HCT116 (cell line): ENCODE results near the gene MOCS1. TPM values are rescaled to one million over a fixed set of nuclear protein-coding genes. Genes with fewer than 3 reads are reported as not detected.

Experiments
- ATAC-seq: fragments of 200-7000 bp; cut with Tn5 transposase; 2 replicates; pipeline ENCODE4 v1.9.1; 2020; ENCODE audit warnings: mild to moderate bottlenecking, moderate library complexity
- BruUV-seq: library from RNA; stranded (reverse); fragments of 400-500 nt; replicated peaks from 2 replicates; lab custom pipeline; 2021; lab: Mats Ljungman, UMichigan
- CTCF ChIA-PET: fragments of 300-600 bp; sonication (Branson Sonifier 250); formaldehyde crosslinking; loops from one replicate; lab custom pipeline; 2021; ENCODE audit warnings: antibody characterized with exemption; lab: Charles Lee
- POLR2A ChIA-PET: fragments of 300-600, 350-600 bp; sonication (Branson Sonifier 250); formaldehyde crosslinking; loops from one replicate; lab custom pipeline; 2021; ENCODE audit warnings: antibody characterized with exemption; lab: Charles Lee
- RAD21 ChIA-PET, 2 experiments: fragments of 300-600 bp; sonication (Branson Sonifier 250); formaldehyde crosslinking; loops; one replicate each; lab custom pipeline; 2023; ENCODE audit warnings: low total read pairs in 2 of 2; ENCODE audit not compliant: uncharacterized antibody in 2 of 2, unreplicated experiment in 2 of 2, low non-redundant PET in 1 of 2; lab: Charles Lee
- DNase-seq: peaks from one replicate; pipeline ENCODE4 v3.0.0-alpha.2; 2010; ENCODE audit warnings: low read depth, low spot score
- H2AFZ ChIP-seq: fragments of 200-600 bp; shearing (Covaris generic), sonication (generic); 2 replicates; pipeline ENCODE4 v1.6.1; 2017; ENCODE audit warnings: low read depth, mixed run types, mixed read lengths, antibody characterized with exemption, low read length; ENCODE audit not compliant: poor library complexity, severe bottlenecking
- H3K27ac ChIP-seq: 2 replicates; pipeline ENCODE4 v1.5.1; 2012; ENCODE audit warnings: low read depth, low read length
- H3K27me3 ChIP-seq: fragments of 200-600 bp; sonication (generic); 2 replicates; pipeline ENCODE4 v1.6.1; 2016; ENCODE audit warnings: mixed run types, low read length, mixed read lengths; ENCODE audit not compliant: insufficient read depth
- H3K36me3 ChIP-seq, 2 experiments: fragments of 200-500 bp in 1 of 2; fragments of 200-600 bp in 1 of 2; sonication (Bioruptor generic) in 1 of 2; sonication (generic) in 1 of 2; 2 replicates each; pipeline versions ENCODE4 v1.5.1 to v1.6.1; 2014 to 2016; ENCODE audit warnings: low read length in 2 of 2, inconsistent platforms in 1 of 2, mixed read lengths in 1 of 2, mixed run types in 1 of 2; ENCODE audit not compliant: insufficient read depth in 2 of 2, control insufficient read depth in 1 of 2
- H3K4me1 ChIP-seq, 2 experiments: fragments of 200-600 bp in 1 of 2; sonication (generic) in 1 of 2; 2 replicates each; pipeline versions ENCODE4 v1.5.1 to v1.6.1; 2012 to 2017; ENCODE audit warnings: low read length in 2 of 2, inconsistent platforms in 1 of 2, mild to moderate bottlenecking in 1 of 2, mixed read lengths in 1 of 2, mixed run types in 1 of 2, moderate library complexity in 1 of 2; ENCODE audit not compliant: insufficient read depth in 2 of 2, control insufficient read depth in 1 of 2
- H3K4me2 ChIP-seq: fragments of 200-600 bp; sonication (generic); 2 replicates; pipeline ENCODE4 v1.6.1; 2017; ENCODE audit warnings: mixed run types, low read length, mixed read lengths
- H3K4me3 ChIP-seq, 2 experiments: fragments of 200-600 bp in 1 of 2; sonication (generic) in 1 of 2; replicated peaks in 1 of 2; 2 replicates each; pipeline ENCODE4 v1.5.1; 2011 to 2016; ENCODE audit warnings: low read length in 2 of 2, control low read depth in 1 of 2, low read depth in 1 of 2, mild to moderate bottlenecking in 1 of 2, mixed read lengths in 1 of 2, mixed run types in 1 of 2
- H3K79me2 ChIP-seq: fragments of 200-600 bp; sonication (generic); 2 replicates; pipeline ENCODE4 v1.6.1; 2017; ENCODE audit warnings: mild to moderate bottlenecking, mixed run types, low read length, moderate library complexity, mixed read lengths; ENCODE audit not compliant: insufficient read depth
- H3K9ac ChIP-seq: fragments of 200-600 bp; sonication (generic); 2 replicates; pipeline ENCODE4 v1.6.1; 2016; ENCODE audit warnings: low read length, mixed read lengths
- H3K9me2 ChIP-seq: fragments of 200-600 bp; sonication (generic), shearing (Covaris generic); 2 replicates; pipeline ENCODE4 v1.6.1; 2017; ENCODE audit warnings: mixed run types, mild to moderate bottlenecking, moderate library complexity; ENCODE audit not compliant: insufficient read depth
- H3K9me3 ChIP-seq, 2 experiments: fragments of 200-500 bp in 1 of 2; fragments of 200-600 bp in 1 of 2; sonication (Bioruptor generic) in 1 of 2; sonication (generic) in 1 of 2; 2 replicates each; pipeline ENCODE4 v1.6.1; 2014 to 2017; ENCODE audit warnings: low read length in 2 of 2, mixed read lengths in 2 of 2, inconsistent platforms in 1 of 2, low read depth in 1 of 2, mild to moderate bottlenecking in 1 of 2, mixed run types in 1 of 2, moderate library complexity in 1 of 2; ENCODE audit not compliant: control insufficient read depth in 1 of 2, insufficient read depth in 1 of 2
- H4K20me1 ChIP-seq: fragments of 200-600 bp; sonication (generic), shearing (Covaris generic); 2 replicates; pipeline ENCODE4 v1.6.1; 2017; ENCODE audit warnings: mixed run types, mild to moderate bottlenecking, moderate library complexity; ENCODE audit not compliant: insufficient read depth
- CBX3 ChIP-seq: IDR thresholded peaks from 2 replicates; pipeline ENCODE4 v1.6.1; 2012; ENCODE audit warnings: low read depth
- ELF1 ChIP-seq: IDR thresholded peaks from 2 replicates; pipeline ENCODE4 v1.6.1; 2012; ENCODE audit warnings: low read depth, borderline replicate concordance
- EZH2 ChIP-seq: fragments of 200-600 bp; sonication (generic); IDR thresholded peaks from 2 replicates; pipeline ENCODE4 v1.6.1; 2017; ENCODE audit warnings: antibody characterized with exemption, mixed run types
- EZH2phosphoT487 ChIP-seq: fragments of 200-600 bp; IDR thresholded peaks from 2 replicates; pipeline ENCODE4 v1.6.1; 2018; ENCODE audit warnings: antibody characterized with exemption, borderline replicate concordance
- FOSL1 ChIP-seq: IDR thresholded peaks from 2 replicates; pipeline ENCODE4 v1.6.1; 2012; ENCODE audit warnings: low read depth
- JUND ChIP-seq: IDR thresholded peaks from 2 replicates; pipeline ENCODE4 v1.6.1; 2012
- POLR2AphosphoS5 ChIP-seq: IDR thresholded peaks from 2 replicates; pipeline ENCODE4 v1.6.1; 2011; ENCODE audit warnings: mild to moderate bottlenecking, low read depth, low read length, moderate library complexity
- RAD21 ChIP-seq: IDR thresholded peaks from 2 replicates; pipeline ENCODE4 v1.6.1; 2012; ENCODE audit warnings: low read depth, mild to moderate bottlenecking
- SP1 ChIP-seq: IDR thresholded peaks from 2 replicates; pipeline ENCODE4 v1.6.1; 2012; ENCODE audit warnings: low read depth
- TCF7L2 ChIP-seq: IDR thresholded peaks from 2 replicates; pipeline ENCODE4 v1.7.0; 2011; ENCODE audit warnings: borderline replicate concordance, inconsistent platforms; ENCODE audit not compliant: insufficient read depth, insufficient read length; ENCODE audit errors: extremely low read depth
- ZFX ChIP-seq: fragments of 450-650 bp; IDR thresholded peaks from 2 replicates; pipeline ENCODE4 v1.6.1; 2017
- intact Hi-C: fragments of 100-400 bp; cut with micrococcal nuclease; formaldehyde crosslinking; loops from 2 replicates; pipeline ENCODE4 v1.10.0; 2022
- total RNA-seq: library from RNA; stranded (reverse); gene quantifications from one replicate; pipeline ENCODE4 v1.2.1, GENCODE V29; 2021; ENCODE audit not compliant: unreplicated experiment
- TF ChIP-seq, protein P1 (sequence below), 3 experiments: fragments of 200-600 bp in 1 of 3; sonication (generic) in 1 of 3; IDR thresholded peaks in 2 of 3; conservative IDR thresholded peaks in 1 of 3; 2 replicates each; pipeline ENCODE4 v1.5.1; 2012 to 2017; ENCODE audit warnings: low read depth in 2 of 3, low read length in 2 of 3, antibody characterized with exemption in 1 of 3, borderline replicate concordance in 1 of 3, control low read depth in 1 of 3, mild to moderate bottlenecking in 1 of 3, mixed read lengths in 1 of 3, mixed run types in 1 of 3, moderate library complexity in 1 of 3; ENCODE audit not compliant: insufficient read depth in 1 of 3
- TF ChIP-seq, protein P2 (sequence below): IDR thresholded peaks from 2 replicates; pipeline ENCODE4 v1.6.1; 2011; ENCODE audit warnings: mild to moderate bottlenecking, low read length, moderate library complexity; ENCODE audit not compliant: insufficient replicate concordance; ENCODE audit errors: extremely low read depth
- TF ChIP-seq, protein P3 (sequence below): IDR thresholded peaks from 2 replicates; pipeline ENCODE4 v1.6.1; 2012; ENCODE audit warnings: low read depth
- TF ChIP-seq, protein P4 (sequence below): IDR thresholded peaks from 2 replicates; pipeline ENCODE4 v1.6.1; 2012

MOCS1 gene
- total RNA-seq, 1 experiment from 2014 or later = 9.3 TPM

GRCh38 chr6:39918831-39919230 lies 15.4 kb downstream of the MOCS1 start:
- Histone ChIP-seq H3K4me3 (no peak overlapping the region), H3K9me3 (no peaks in the 10 kb centered on the region), H3K27me3 (no peaks in the 10 kb centered on the region), H3K79me2 (no peaks in the 10 kb centered on the region), H3K4me1 (no peaks in the 10 kb centered on the region), H3K4me2 (no peak overlapping the region), H3K9me2 (no peaks in the 10 kb centered on the region), H3K27ac (no peak overlapping the region), H3K36me3 (no peaks in the 10 kb centered on the region; a peak in 1 of 4 replicates), H4K20me1 (no peaks in the 10 kb centered on the region), H2AFZ (no peak overlapping the region), H3K9ac (no peak overlapping the region)
- BruUV-seq = no TSS peak
- DNase-seq = no peak
- no peak for TF ChIP-seq JUND
- TF ChIP-seq TCF7L2 = no peak
- TF ChIP-seq, protein P1, sequence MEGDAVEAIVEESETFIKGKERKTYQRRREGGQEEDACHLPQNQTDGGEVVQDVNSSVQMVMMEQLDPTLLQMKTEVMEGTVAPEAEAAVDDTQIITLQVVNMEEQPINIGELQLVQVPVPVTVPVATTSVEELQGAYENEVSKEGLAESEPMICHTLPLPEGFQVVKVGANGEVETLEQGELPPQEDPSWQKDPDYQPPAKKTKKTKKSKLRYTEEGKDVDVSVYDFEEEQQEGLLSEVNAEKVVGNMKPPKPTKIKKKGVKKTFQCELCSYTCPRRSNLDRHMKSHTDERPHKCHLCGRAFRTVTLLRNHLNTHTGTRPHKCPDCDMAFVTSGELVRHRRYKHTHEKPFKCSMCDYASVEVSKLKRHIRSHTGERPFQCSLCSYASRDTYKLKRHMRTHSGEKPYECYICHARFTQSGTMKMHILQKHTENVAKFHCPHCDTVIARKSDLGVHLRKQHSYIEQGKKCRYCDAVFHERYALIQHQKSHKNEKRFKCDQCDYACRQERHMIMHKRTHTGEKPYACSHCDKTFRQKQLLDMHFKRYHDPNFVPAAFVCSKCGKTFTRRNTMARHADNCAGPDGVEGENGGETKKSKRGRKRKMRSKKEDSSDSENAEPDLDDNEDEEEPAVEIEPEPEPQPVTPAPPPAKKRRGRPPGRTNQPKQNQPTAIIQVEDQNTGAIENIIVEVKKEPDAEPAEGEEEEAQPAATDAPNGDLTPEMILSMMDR (IDR thresholded peaks at IDR 0.05 in 2 of 3, conservative IDR thresholded peaks at IDR 0.05 in 1 of 3; ENCODE audit: borderline replicate concordance in 1 of 3, insufficient read depth in 1 of 3, low read depth in 2 of 3, low read length in 2 of 3) = no peak
- no peak for TF ChIP-seq POLR2AphosphoS5
- no peak for TF ChIP-seq EZH2
- TF ChIP-seq SP1 = no peak
- no peak for TF ChIP-seq FOSL1
- no peak for TF ChIP-seq RAD21
- TF ChIP-seq ZFX = no peak
- TF ChIP-seq, protein P2, sequence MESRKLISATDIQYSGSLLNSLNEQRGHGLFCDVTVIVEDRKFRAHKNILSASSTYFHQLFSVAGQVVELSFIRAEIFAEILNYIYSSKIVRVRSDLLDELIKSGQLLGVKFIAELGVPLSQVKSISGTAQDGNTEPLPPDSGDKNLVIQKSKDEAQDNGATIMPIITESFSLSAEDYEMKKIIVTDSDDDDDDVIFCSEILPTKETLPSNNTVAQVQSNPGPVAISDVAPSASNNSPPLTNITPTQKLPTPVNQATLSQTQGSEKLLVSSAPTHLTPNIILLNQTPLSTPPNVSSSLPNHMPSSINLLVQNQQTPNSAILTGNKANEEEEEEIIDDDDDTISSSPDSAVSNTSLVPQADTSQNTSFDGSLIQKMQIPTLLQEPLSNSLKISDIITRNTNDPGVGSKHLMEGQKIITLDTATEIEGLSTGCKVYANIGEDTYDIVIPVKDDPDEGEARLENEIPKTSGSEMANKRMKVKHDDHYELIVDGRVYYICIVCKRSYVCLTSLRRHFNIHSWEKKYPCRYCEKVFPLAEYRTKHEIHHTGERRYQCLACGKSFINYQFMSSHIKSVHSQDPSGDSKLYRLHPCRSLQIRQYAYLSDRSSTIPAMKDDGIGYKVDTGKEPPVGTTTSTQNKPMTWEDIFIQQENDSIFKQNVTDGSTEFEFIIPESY = no peak
- TF ChIP-seq, protein P3, sequence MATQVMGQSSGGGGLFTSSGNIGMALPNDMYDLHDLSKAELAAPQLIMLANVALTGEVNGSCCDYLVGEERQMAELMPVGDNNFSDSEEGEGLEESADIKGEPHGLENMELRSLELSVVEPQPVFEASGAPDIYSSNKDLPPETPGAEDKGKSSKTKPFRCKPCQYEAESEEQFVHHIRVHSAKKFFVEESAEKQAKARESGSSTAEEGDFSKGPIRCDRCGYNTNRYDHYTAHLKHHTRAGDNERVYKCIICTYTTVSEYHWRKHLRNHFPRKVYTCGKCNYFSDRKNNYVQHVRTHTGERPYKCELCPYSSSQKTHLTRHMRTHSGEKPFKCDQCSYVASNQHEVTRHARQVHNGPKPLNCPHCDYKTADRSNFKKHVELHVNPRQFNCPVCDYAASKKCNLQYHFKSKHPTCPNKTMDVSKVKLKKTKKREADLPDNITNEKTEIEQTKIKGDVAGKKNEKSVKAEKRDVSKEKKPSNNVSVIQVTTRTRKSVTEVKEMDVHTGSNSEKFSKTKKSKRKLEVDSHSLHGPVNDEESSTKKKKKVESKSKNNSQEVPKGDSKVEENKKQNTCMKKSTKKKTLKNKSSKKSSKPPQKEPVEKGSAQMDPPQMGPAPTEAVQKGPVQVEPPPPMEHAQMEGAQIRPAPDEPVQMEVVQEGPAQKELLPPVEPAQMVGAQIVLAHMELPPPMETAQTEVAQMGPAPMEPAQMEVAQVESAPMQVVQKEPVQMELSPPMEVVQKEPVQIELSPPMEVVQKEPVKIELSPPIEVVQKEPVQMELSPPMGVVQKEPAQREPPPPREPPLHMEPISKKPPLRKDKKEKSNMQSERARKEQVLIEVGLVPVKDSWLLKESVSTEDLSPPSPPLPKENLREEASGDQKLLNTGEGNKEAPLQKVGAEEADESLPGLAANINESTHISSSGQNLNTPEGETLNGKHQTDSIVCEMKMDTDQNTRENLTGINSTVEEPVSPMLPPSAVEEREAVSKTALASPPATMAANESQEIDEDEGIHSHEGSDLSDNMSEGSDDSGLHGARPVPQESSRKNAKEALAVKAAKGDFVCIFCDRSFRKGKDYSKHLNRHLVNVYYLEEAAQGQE = no peak
- no peak for TF ChIP-seq CBX3
- TF ChIP-seq EZH2phosphoT487 = no peak
- TF ChIP-seq, protein P4, sequence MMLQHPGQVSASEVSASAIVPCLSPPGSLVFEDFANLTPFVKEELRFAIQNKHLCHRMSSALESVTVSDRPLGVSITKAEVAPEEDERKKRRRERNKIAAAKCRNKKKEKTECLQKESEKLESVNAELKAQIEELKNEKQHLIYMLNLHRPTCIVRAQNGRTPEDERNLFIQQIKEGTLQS = no peak
- no peak for TF ChIP-seq ELF1
- no peak for ATAC-seq
- POLR2A ChIA-PET = no interaction called here
- CTCF ChIA-PET = no interaction called here
- intact Hi-C loops = no loop called here
- RAD21 ChIA-PET = no interaction called here
